Measurements from ENCODE around the gene SLC13A4. TPM values are rescaled to one million over a fixed set of nuclear protein-coding genes. Genes with fewer than 3 reads are reported as not detected.

The SLC13A4 gene
- total and polyA plus RNA-seq, 7 donors, result 0.01 to 0.08 (median 0.03) TPM; not detected in 4

GRCh38 chr7:135719688-135720087 lies 8.3 kb downstream of the SLC13A4 start:
- WGBS, 3 donors, result 40 to 88% (median 43%) methylated on average over 2 of the region's 2 CpGs
- H3K4me3 ChIP-seq, result no peak overlapping the region
- no peak for TF ChIP-seq CTCF (IDR thresholded peaks at IDR 0.05)
- no peaks in the 10 kb centered on the region for H3K27me3 ChIP-seq (ENCODE audit: insufficient read depth in 3 of 3, low read length in 2 of 3)
- ATAC-seq (no peak), DNase-seq (no peak)
- H3K4me1 ChIP-seq, result no peaks in the 10 kb centered on the region
- H3K36me3 ChIP-seq (ENCODE audit: insufficient read depth in 1 of 2, low read depth in 1 of 2), result no peaks in the 10 kb centered on the region
- H3K27ac ChIP-seq, result no peak overlapping the region
- intact Hi-C loops (cut with DNase I), result no loop called here
- H3K9me3 ChIP-seq, result no peaks in the 10 kb centered on the region

GRCh38 chr7:135718794-135719437 lies 9.1 kb downstream of the SLC13A4 start:
- Histone ChIP-seq H3K4me1 (no peaks in the 10 kb centered on the region), H3K36me3 (ENCODE audit: insufficient read depth in 1 of 2, low read depth in 1 of 2) (no peaks in the 10 kb centered on the region), H3K27me3 (ENCODE audit: insufficient read depth in 3 of 3, low read length in 2 of 3) (no peaks in the 10 kb centered on the region), H3K4me3 (no peak overlapping the region), H3K27ac (no peak overlapping the region), H3K9me3 (no peaks in the 10 kb centered on the region)
- no peak for DNase-seq
- TF ChIP-seq CTCF (IDR thresholded peaks at IDR 0.05), result no peak
- intact Hi-C loops (cut with DNase I), result no loop called here
- ATAC-seq, result no peak
- 74 to 84% (median 79%) methylated on average over 7 of the region's 7 CpGs for WGBS, 3 donors

GRCh38 chr7:135718219-135718618 lies 9.8 kb downstream of the SLC13A4 start:
- WGBS, 3 donors, result 94 to 100% (median 95%) methylated on average over 2 of the region's 2 CpGs
- Histone ChIP-seq H3K4me1 (no peaks in the 10 kb centered on the region), H3K36me3 (ENCODE audit: insufficient read depth in 1 of 2, low read depth in 1 of 2) (no peaks in the 10 kb centered on the region), H3K4me3 (no peak overlapping the region), H3K27ac (no peak overlapping the region), H3K9me3 (no peaks in the 10 kb centered on the region), H3K27me3 (ENCODE audit: insufficient read depth in 3 of 3, low read length in 2 of 3) (no peaks in the 10 kb centered on the region)
- no peak for TF ChIP-seq CTCF (IDR thresholded peaks at IDR 0.05)
- DNase-seq (no peak), ATAC-seq (no peak)
- intact Hi-C loops (cut with DNase I), result no loop called here

GRCh38 chr7:135717693-135718092 lies 10.3 kb downstream of the SLC13A4 start:
- ATAC-seq, result no peak
- TF ChIP-seq CTCF (IDR thresholded peaks at IDR 0.05), result no peak
- Histone ChIP-seq H3K4me1 (no peaks in the 10 kb centered on the region), H3K27ac (no peak overlapping the region), H3K27me3 (ENCODE audit: insufficient read depth in 3 of 3, low read length in 2 of 3) (no peaks in the 10 kb centered on the region), H3K9me3 (no peaks in the 10 kb centered on the region), H3K36me3 (ENCODE audit: insufficient read depth in 1 of 2, low read depth in 1 of 2) (no peaks in the 10 kb centered on the region), H3K4me3 (no peak overlapping the region)
- intact Hi-C loops (cut with DNase I), result no loop called here
- WGBS, 3 donors, result 62 to 75% (median 66%) methylated on average over 3 of the region's 3 CpGs
- no peak for DNase-seq

GRCh38 chr7:135716677-135717238 lies 11.2 kb downstream of the SLC13A4 start:
- H3K9me3 ChIP-seq, result no peaks in the 10 kb centered on the region
- no peak for DNase-seq
- intact Hi-C loops (cut with DNase I), result no loop called here
- H3K4me1 ChIP-seq, result no peaks in the 10 kb centered on the region
- no peaks in the 10 kb centered on the region for H3K27me3 ChIP-seq (ENCODE audit: insufficient read depth in 3 of 3, low read length in 2 of 3)
- no peak for TF ChIP-seq CTCF (IDR thresholded peaks at IDR 0.05)
- ATAC-seq, result peak in 1 of 4 donors; percentile 41
- H3K36me3 ChIP-seq (ENCODE audit: insufficient read depth in 1 of 2, low read depth in 1 of 2), result no peaks in the 10 kb centered on the region
- WGBS, 3 donors, result 25 to 33% (median 30%) methylated on average over 9 of the region's 9 CpGs
- no peak overlapping the region for H3K4me3 ChIP-seq
- no peak overlapping the region for H3K27ac ChIP-seq
